GM12801 (cell line): ENCODE results near the gene FBXW8.

Experiments used
- TF ChIP-seq, protein P1 (sequence below): IDR thresholded peaks from one replicate; pipeline ENCODE4 v1.5.1; 2011; ENCODE audit warnings: control low read depth; ENCODE audit not compliant: insufficient read length; ENCODE audit errors: extremely low read depth

Gene FBXW8

DNA sequence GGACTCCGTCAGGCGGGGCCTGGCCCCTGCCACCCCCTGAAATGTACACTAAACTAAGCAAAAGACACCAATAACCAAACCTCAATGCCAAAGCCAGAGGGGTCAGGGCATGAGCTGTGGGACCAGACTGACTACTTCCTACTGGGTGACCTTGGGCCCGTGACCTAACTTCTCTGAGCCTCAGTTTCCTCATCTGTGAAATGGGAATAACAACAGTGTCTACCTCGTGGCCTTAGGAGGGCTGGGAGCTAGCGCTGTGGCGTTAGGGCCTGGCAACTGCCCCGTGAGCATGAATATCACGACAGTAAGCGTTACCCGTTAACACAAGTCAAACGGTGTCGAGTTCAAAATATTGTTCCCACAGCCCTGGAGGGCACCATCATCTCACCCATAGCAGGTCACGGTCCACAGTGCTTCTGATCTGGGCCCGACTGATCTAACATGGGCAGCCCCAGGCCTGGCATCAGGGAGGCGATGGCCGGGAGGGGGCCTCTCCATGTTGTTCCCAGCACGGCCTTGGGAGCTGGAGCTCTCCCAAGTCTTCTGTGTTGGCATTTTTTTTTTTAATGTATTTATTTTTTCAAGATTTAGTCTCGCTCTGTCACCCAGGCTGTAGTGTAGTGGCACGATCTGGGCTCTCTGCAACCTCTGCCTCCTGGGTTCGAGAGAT, 136.2 kb downstream of the FBXW8 start:
- TF ChIP-seq, protein P1, sequence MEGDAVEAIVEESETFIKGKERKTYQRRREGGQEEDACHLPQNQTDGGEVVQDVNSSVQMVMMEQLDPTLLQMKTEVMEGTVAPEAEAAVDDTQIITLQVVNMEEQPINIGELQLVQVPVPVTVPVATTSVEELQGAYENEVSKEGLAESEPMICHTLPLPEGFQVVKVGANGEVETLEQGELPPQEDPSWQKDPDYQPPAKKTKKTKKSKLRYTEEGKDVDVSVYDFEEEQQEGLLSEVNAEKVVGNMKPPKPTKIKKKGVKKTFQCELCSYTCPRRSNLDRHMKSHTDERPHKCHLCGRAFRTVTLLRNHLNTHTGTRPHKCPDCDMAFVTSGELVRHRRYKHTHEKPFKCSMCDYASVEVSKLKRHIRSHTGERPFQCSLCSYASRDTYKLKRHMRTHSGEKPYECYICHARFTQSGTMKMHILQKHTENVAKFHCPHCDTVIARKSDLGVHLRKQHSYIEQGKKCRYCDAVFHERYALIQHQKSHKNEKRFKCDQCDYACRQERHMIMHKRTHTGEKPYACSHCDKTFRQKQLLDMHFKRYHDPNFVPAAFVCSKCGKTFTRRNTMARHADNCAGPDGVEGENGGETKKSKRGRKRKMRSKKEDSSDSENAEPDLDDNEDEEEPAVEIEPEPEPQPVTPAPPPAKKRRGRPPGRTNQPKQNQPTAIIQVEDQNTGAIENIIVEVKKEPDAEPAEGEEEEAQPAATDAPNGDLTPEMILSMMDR = no peak

DNA sequence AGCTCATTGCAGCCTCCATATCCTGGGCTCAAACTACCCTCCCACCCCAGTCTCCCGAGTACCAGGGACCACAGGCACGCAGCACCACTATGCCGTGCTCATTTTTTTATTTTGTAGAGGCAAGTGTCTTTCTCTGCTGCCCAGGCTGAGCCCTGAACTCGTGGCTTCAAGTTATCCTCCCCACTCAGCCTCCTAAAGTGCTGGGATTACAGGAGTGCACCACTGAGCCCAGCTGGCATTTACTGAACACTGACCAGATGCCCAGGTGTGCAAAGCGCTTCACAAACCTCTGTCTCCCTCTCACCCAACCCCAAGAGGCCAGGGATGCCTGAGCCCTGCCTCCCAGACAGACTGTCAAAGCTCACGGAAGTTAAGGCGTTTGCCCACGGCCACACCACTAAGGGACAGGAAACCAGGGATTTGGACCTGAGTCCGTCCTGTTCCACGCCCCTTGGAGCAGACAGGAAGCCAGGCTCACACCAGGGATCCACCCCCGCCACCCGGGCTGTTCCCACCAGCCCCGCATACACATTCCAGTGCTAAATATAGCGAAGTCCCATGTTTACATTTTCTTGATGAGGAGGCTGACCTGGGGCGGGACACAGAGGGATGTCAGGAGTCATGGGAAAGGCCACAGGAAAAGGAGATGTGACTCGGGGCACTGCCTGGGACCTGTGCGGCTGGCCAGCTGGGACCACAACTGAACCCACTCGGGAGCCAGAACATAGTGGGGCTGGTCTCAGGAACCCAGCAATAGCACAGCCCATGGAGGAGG, 137.2 kb downstream of the FBXW8 start:
- TF ChIP-seq, protein P1 = no peak

DNA sequence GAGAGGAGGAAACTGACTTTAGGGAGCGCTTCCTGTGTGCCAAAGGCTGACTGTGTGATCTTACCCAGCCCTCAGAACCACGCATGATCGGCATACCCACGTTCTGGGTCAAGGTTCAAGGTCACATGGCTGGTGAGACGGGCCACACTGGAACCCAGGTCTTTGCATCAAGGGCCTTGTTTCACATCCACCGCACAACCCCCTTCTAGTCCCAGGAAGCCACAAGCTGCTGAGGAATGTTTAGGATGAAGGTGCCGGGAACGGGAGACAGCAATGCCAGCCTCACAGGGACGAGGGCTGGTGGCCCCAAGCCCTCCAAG, 137.8 kb downstream of the FBXW8 start:
- TF ChIP-seq, protein P1 = no peak

DNA sequence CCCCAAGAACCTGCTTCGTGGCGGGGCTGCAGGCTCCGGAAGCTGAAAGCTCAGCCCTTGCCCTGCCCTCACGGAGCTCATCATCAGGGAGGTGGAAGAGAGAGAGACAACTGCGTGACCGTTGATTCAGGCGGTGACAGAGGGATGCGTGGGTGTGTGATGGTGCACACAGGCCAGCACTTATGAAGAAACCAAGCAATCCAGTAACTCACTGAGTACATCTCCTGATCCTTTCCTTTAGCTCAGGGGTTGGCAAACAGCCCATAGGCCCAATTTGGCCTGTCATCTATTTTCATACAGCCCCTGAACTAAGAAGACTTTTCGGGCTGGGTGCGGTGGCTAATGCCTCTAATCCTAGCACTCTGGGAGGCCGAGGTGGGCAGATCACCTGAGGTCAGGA, 138.5 kb downstream of the FBXW8 start:
- TF ChIP-seq, protein P1 = no peak

DNA sequence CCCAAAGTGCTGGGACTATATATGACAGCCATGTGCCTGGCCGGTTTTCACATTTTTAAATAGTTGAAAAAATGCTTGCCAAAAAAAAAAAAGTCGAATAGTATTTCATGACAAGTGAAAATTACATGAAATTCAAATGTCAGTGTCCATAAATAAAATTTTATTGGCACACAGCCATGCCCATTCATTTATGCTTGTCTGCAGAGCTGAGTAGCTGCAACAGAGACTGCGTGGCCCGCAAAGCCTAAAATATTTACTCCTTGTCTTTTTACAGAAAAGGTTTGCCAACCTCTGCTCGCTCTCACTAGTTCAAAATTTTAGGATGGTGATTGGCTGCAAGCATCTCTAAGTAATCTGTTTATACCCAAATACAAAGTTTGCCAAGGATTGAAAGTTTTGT, 139.3 kb downstream of the FBXW8 start:
- TF ChIP-seq, protein P1 = no peak

DNA sequence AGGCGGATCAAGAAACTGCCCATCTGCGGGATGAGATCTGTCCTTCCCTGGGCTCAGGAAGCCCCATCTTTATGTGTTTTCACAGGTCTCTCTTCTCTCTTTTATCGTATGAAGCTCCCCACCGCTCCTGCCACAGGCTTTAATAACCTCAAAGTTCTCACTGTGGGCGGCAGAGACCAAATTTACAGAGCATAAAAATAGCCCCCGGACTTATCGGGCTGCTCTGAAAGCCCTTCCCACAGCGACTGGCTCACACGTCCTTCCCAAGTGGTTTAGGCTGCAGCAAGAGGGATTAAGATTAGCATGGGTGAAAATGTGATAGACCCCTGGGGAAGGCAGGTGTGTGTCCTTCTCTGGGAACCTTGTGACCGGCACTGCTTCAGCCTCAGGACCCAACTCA, 140.6 kb downstream of the FBXW8 start:
- TF ChIP-seq, protein P1 = no peak

DNA sequence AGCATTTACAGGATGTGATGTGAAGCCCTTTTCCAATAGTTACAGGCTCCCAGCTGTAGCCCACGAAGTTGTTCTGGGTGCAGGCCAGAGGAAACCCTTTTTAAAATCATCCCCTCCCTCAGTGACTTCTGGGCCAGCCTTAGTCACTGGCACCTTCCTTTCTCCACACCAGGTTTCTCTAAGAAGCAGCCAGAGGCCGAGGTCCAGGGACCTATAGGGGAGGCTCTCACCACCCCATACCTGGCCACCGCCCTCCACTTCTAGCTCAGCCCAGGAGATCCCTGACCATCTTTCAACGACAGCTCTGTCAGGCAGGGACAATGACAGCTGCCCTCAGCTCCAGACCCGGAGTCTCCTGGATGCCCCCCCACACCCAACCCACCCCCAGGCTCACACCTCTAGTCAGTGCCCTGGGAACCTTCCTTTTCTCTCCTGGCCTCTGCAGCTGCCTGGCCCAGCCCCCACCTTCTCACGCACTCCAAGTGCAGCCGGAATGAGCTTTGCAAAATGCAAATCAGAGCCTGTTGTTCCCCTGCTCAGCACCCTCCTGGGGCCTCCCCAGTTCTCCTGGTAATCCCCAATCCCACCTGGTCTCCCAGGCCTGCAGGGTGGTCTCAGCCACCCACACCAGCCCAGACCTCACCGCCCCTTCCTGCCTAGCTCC, 141.8 kb downstream of the FBXW8 start:
- TF ChIP-seq, protein P1 = no peak
